K562 (cell line): Measurements from ENCODE around the gene CGNL1. TPM values are rescaled to one million over a fixed set of nuclear protein-coding genes. Genes with fewer than 3 reads are reported as not detected.

ENCODE experiments used
- ATAC-seq: fragments of 200-7000 bp; cut with Tn5 transposase; 3 replicates; pipeline ENCODE4 v1.9.1; 2020; ENCODE audit warnings: moderate library complexity
- BruUV-seq: library from RNA; stranded (reverse); fragments of 400-500 nt; replicated peaks from 2 replicates; lab custom pipeline; 2021; lab: Mats Ljungman, UMichigan
- CTCF ChIA-PET: fragments of 300-600 bp; formaldehyde crosslinking; extraction: SDS; loops from one replicate; lab custom pipeline; 2021; ENCODE audit warnings: low intra/inter-chr PET ratio; lab: Yijun Ruan, JAX
- POLR2A ChIA-PET: fragments of 300-600, 350-650 bp; sonication (Branson Sonifier 250); formaldehyde crosslinking; extraction: SDS; loops from one replicate; lab custom pipeline; 2021; ENCODE audit warnings: antibody characterized with exemption, inconsistent platforms; lab: Yijun Ruan, JAX
- DNase-seq, 4 experiments: peaks; one replicate each; pipeline versions ENCODE4 v3.0.0 to v3.0.0-alpha.2; 2011 to 2018; ENCODE audit warnings: low spot score in 3 of 4, mixed read lengths in 3 of 4; ENCODE audit errors: extremely low read depth in 1 of 4
- FAIRE-seq: peaks from 2 replicates; lab custom pipeline; 2011; peaks lifted over from hg19 to GRCh38; lab: Jason Lieb, UNC
- H2AFZ ChIP-seq: 2 replicates; pipeline ENCODE4 v1.6.0; 2011; ENCODE audit warnings: low read depth, low read length, control low read depth, inconsistent platforms
- H3K27ac ChIP-seq: fragments of 200-600 bp; 3 replicates; pipeline ENCODE4 v1.8.0; 2011; ENCODE audit warnings: low read depth, mild to moderate bottlenecking, control low read depth, inconsistent platforms, low read length, moderate library complexity, mixed read lengths; ENCODE audit errors: extremely low read depth
- H3K27me3 ChIP-seq, 2 experiments: fragments of 300-600 bp in 1 of 2; 2 replicates in 1 of 2; 3 replicates in 1 of 2; pipeline versions ENCODE4 v1.6.0 to v1.8.0; 2011; ENCODE audit warnings: inconsistent platforms in 2 of 2, low read length in 2 of 2, mild to moderate bottlenecking in 1 of 2, mixed read lengths in 1 of 2, moderate library complexity in 1 of 2; ENCODE audit not compliant: control insufficient read depth in 2 of 2, insufficient read depth in 2 of 2
- H3K36me3 ChIP-seq: fragments of 300-600 bp; 3 replicates; pipeline ENCODE4 v1.8.0; 2011; ENCODE audit warnings: mild to moderate bottlenecking, low read length, inconsistent platforms; ENCODE audit not compliant: control insufficient read depth, insufficient read depth
- H3K4me1 ChIP-seq, 2 experiments: fragments of 200-600 bp in 1 of 2; replicated peaks in 1 of 2; 2 replicates in 1 of 2; 3 replicates in 1 of 2; pipeline versions ENCODE4 v1.5.1 to v1.8.0; 2011; ENCODE audit warnings: inconsistent platforms in 2 of 2, low read length in 2 of 2, mild to moderate bottlenecking in 1 of 2, mixed read lengths in 1 of 2, moderate library complexity in 1 of 2; ENCODE audit not compliant: control insufficient read depth in 2 of 2, insufficient read depth in 2 of 2
- H3K4me2 ChIP-seq: 2 replicates; pipeline ENCODE4 v1.6.1; 2011; ENCODE audit warnings: low read length, control low read depth, inconsistent platforms, mixed read lengths; ENCODE audit not compliant: insufficient read depth
- H3K4me3 ChIP-seq: fragments of 200-600 bp; sonication (generic), shearing (Covaris generic); 2 replicates; pipeline ENCODE4 v1.5.1; 2016; ENCODE audit warnings: control low read depth, inconsistent platforms
- H3K79me2 ChIP-seq: fragments of 200-600 bp; 3 replicates; pipeline ENCODE4 v1.8.0; 2011; ENCODE audit warnings: low read length, inconsistent platforms; ENCODE audit not compliant: control insufficient read depth, insufficient read depth
- H3K9ac ChIP-seq, 2 experiments: 2 replicates each; pipeline versions ENCODE4 v1.6.0 to v1.6.1; 2011; ENCODE audit warnings: low read depth in 2 of 2, low read length in 2 of 2, control low read depth in 1 of 2, inconsistent platforms in 1 of 2, mild to moderate bottlenecking in 1 of 2, mixed read lengths in 1 of 2; ENCODE audit not compliant: insufficient read depth in 1 of 2
- H3K9me1 ChIP-seq: one replicate; pipeline ENCODE4 v1.6.0; 2011; ENCODE audit warnings: inconsistent platforms, mild to moderate bottlenecking, low read length, moderate library complexity; ENCODE audit not compliant: control insufficient read depth, insufficient read depth
- H3K9me3 ChIP-seq: replicated peaks from 2 replicates; pipeline ENCODE4 v1.5.1; 2011; ENCODE audit warnings: low read depth, low read length, inconsistent platforms; ENCODE audit not compliant: control insufficient read depth, insufficient read depth
- H4K20me1 ChIP-seq: replicated peaks from 2 replicates; pipeline ENCODE4 v1.6.1; 2011; ENCODE audit warnings: low read length, inconsistent platforms, mixed read lengths; ENCODE audit not compliant: control insufficient read depth, insufficient read depth
- ATF4 ChIP-seq: fragments of 450-650 bp; formaldehyde crosslinking; IDR thresholded peaks from 2 replicates; pipeline ENCODE4 v1.4.0; 2022; ENCODE audit warnings: mild to moderate bottlenecking, moderate library complexity
- CCNT2 ChIP-seq: IDR thresholded peaks from 2 replicates; pipeline ENCODE4 v1.6.1; 2011; ENCODE audit warnings: borderline replicate concordance, low read depth, mild to moderate bottlenecking, moderate library complexity, mixed read lengths, low read length; ENCODE audit not compliant: insufficient read length; ENCODE audit errors: extremely low read depth
- GABPB1 ChIP-seq: sonication (generic); formaldehyde crosslinking; IDR thresholded peaks from 2 replicates; pipeline ENCODE4 v1.8.0; 2022; ENCODE audit warnings: mild to moderate bottlenecking, missing genetic modification reagents
- HCFC1 ChIP-seq: IDR thresholded peaks from 2 replicates; pipeline ENCODE4 v1.6.1; 2012; ENCODE audit warnings: low read depth, low read length, improper control_type of control experiment
- HDAC2 ChIP-seq: fragments of 450-650 bp; IDR thresholded peaks from 2 replicates; pipeline ENCODE4 v1.6.1; 2016; ENCODE audit warnings: mild to moderate bottlenecking
- ILK ChIP-seq: fragments of 450-650 bp; IDR thresholded peaks from 2 replicates; pipeline ENCODE4 v1.6.1; 2016; ENCODE audit warnings: missing genetic modification characterization, low read depth, mild to moderate bottlenecking, missing compliant biosample characterization, moderate library complexity, borderline replicate concordance
- MBD2 ChIP-seq: sonication (generic); IDR thresholded peaks from 2 replicates; pipeline ENCODE4 v1.6.1; 2016; ENCODE audit warnings: low read depth, borderline replicate concordance
- RHOXF2B ChIP-seq: fragments of 250-450 bp; sonication (Bioruptor Pico); conservative IDR thresholded peaks from 2 replicates; pipeline ENCODE4 v1.5.1; 2021
- SRF ChIP-seq, 2 experiments: fragments of 250-450, 450-650 bp in 1 of 2; sonication (Bioruptor Pico) in 1 of 2; sonication (generic) in 1 of 2; formaldehyde crosslinking; IDR thresholded peaks; 2 replicates each; pipeline versions ENCODE4 v1.5.0 to v1.5.1; 2020 to 2022; ENCODE audit warnings: mild to moderate bottlenecking in 1 of 2, missing genetic modification reagents in 1 of 2
- SRSF9 ChIP-seq: fragments of 200-400 bp; formaldehyde crosslinking; IDR thresholded peaks from 2 replicates; pipeline ENCODE4 v1.6.1; 2017; ENCODE audit warnings: low read depth, low read length, borderline replicate concordance
- TARDBP ChIP-seq: fragments of 450-650 bp; IDR thresholded peaks from 2 replicates; pipeline ENCODE4 v1.6.1; 2016
- TFE3 ChIP-seq: fragments of 450-650 bp; formaldehyde crosslinking; IDR thresholded peaks from 2 replicates; pipeline ENCODE4 v1.4.0; 2020; ENCODE audit warnings: mild to moderate bottlenecking, mixed read lengths
- ZNF3 ChIP-seq: fragments of 250-450 bp; sonication (Bioruptor Pico); IDR thresholded peaks from 2 replicates; pipeline ENCODE4 v1.5.0; 2021; ENCODE audit warnings: mild to moderate bottlenecking, moderate library complexity
- ZNF316 ChIP-seq: fragments of 450-650 bp; IDR thresholded peaks from 2 replicates; pipeline ENCODE4 v1.6.1; 2016
- ZNF551 ChIP-seq: fragments of 250-450 bp; sonication (Bioruptor Pico); IDR thresholded peaks from 2 replicates; pipeline ENCODE4 v1.5.0; 2021; ENCODE audit warnings: mild to moderate bottlenecking, moderate library complexity
- WGBS: fragments of 100-300 bp; shearing (Covaris generic); methylation state at CpG from one replicate; pipeline ENCODE4 v1.1.6; 2016; ENCODE audit warnings: low coverage, mixed read lengths; ENCODE audit not compliant: insufficient coverage; ENCODE audit errors: missing lambda C conversion rate; 5-methylcytosine and 5-hydroxymethylcytosine counted together
- in situ Hi-C: fragments of 300-500 bp; cut with MboI; formaldehyde crosslinking; loops from 4 replicates; pipeline ENCODE4 v1.15.0; 2018; ENCODE audit warnings: inconsistent platforms, mixed read lengths
- intact Hi-C: fragments of 100-400 bp; cut with micrococcal nuclease; formaldehyde crosslinking; loops from 2 replicates; pipeline ENCODE4 v1.14.2; 2022
- polyA plus RNA-seq, 8 experiments: library from polyadenylated mRNA; depleted of rRNA in 4 of 8; stranded (reverse) in 5 of 8; unstranded in 3 of 8; fragments of >200 nt; fragmentation: Nextera tagmentation in 2 of 8; fragmentation: Illumina TruSeq in 1 of 8; extraction: Ambion mirVana in 2 of 8; extraction: Trizol in 1 of 8; gene quantifications; 2 replicates each; pipeline versions ENCODE4 v1.2.1 to v1.2.3, GENCODE V29; 2011 to 2014; ENCODE audit warnings: inconsistent platforms in 1 of 8, missing spikeins in 1 of 8
- total RNA-seq, 7 experiments: library from RNA; depleted of rRNA in 6 of 7; stranded (reverse); fragments of >200 nt in 6 of 7; fragmentation: Illumina TruSeq in 2 of 7; extraction: Trizol in 2 of 7; gene quantifications; 2 replicates each; pipeline versions ENCODE4 v1.2.1 to v1.2.3, GENCODE V29; 2011 to 2021; ENCODE audit warnings: low replicate concordance in 1 of 7

CGNL1 gene
- total and polyA plus RNA-seq, 9 of the 15 experiments (the other 6 are each of a cell fraction or from before 2014, with no cell fraction given) = 0.01 to 0.07 TPM; not detected in 7

GRCh38 chr15:57572468-57572867 lies 196.2 kb downstream of the CGNL1 start:
- Histone ChIP-seq H3K9me1 (no peaks in the 10 kb centered on the region), H3K36me3 (no peaks in the 10 kb centered on the region), H2AFZ (no peak overlapping the region), H3K79me2 (no peaks in the 10 kb centered on the region), H3K9me3 (no peaks in the 10 kb centered on the region), H3K4me2 (no peak overlapping the region), H3K4me3 (no peak overlapping the region), H3K4me1 (no peaks in the 10 kb centered on the region; a peak in 1 of 5 replicates), H3K27ac (no peak overlapping the region), H3K9ac (no peak overlapping the region)
- CTCF ChIA-PET = no interaction called here
- BruUV-seq = no TSS peak
- in situ Hi-C loops (loop anchor here (25.0 kb wide), 1 partner anchor 490 kb away; the partner anchor contains the start of gene ALDH1A2), intact Hi-C loops (loop anchor here (10.0 kb wide), 1 partner anchor 172 kb away; no protein-coding TSS in a partner anchor)
- WGBS = 0% methylated on average over 3 of the region's 3 CpGs
- no peak for ATAC-seq
- TF ChIP-seq ZNF316 (0 out of 2 replicates have a peak, but pooled peaks have one; percentile 17), ILK (tag) (no peak)
- TF ChIP-seq, all 486 proteins: peak for 1
- Histone ChIP-seq H3K27me3 (peaks cover 2 to 26% of the 10 kb centered on the region in 2 experiments; a peak in 4 of 5 replicates), H4K20me1 (no peaks in the 10 kb centered on the region)
- FAIRE-seq (no peak), DNase-seq (no peak)
- POLR2A ChIA-PET = no interaction called here

- in situ Hi-C loops = loop anchor here (25.0 kb wide), 1 partner anchor 489 kb away; the partner anchor contains the start of gene ALDH1A2
- H3K79me2 ChIP-seq = no peaks in the 10 kb centered on the region
- intact Hi-C loops = loop anchor here (10.0 kb wide), 1 partner anchor 172 kb away; no protein-coding TSS in a partner anchor
- H4K20me1 ChIP-seq = no peaks in the 10 kb centered on the region
- H3K9me3 ChIP-seq = no peaks in the 10 kb centered on the region
- H3K36me3 ChIP-seq = no peaks in the 10 kb centered on the region
- DNase-seq (no peak), FAIRE-seq (no peak), ATAC-seq (no peak)
- H3K4me3 ChIP-seq = no peak overlapping the region
- ChIA-PET CTCF (no interaction called here), POLR2A (interaction anchor here (0.6 kb wide), 1 partner anchor 12 kb away, joined by 3 read pairs; no protein-coding TSS in a partner anchor)
- H3K4me1 ChIP-seq = no peaks in the 10 kb centered on the region; a peak in 1 of 5 replicates
- whole genome bisulfite sequencing = 0% methylated on average over 4 of the region's 4 CpGs
- no peaks in the 10 kb centered on the region for H3K9me1 ChIP-seq
- no peak overlapping the region for H3K4me2 ChIP-seq
- BruUV-seq = no TSS peak
- H2AFZ ChIP-seq = no peak overlapping the region
- no peak overlapping the region for H3K27ac ChIP-seq
- H3K27me3 ChIP-seq = peaks cover 2 to 29% of the 10 kb centered on the region in 2 experiments; a peak in 4 of 5 replicates
- no peak overlapping the region for H3K9ac ChIP-seq
- TF ChIP-seq SRF (CRISPR knock-in tag; IDR thresholded peaks at IDR 0.05) (no peak), CCNT2 (no peak), ZNF551 (CRISPR knock-in tag) (no peak), HCFC1 (no peak), MBD2 (no peak), ZNF3 (CRISPR knock-in tag) (no peak), TFE3 (CRISPR knock-in tag) (no peak), HDAC2 (no peak), RHOXF2B (CRISPR knock-in tag) (no peak), GABPB1 (no peak), SRSF9 (no peak), ATF4 (no peak), TARDBP (no peak)
These were observed 196.8 kb downstream of the CGNL1 start for GRCh38 chr15:57573151-57573550.
